ENCODE measurements around the gene KRTAP5-8.

KRTAP5-8 gene

GRCh38 chr11:71548120-71548519 is 10.3 kb downstream of the KRTAP5-8 start, which contains the start of gene KRTAP5-9:
TSS of gene KRTAP5-9 (plus strand) at chr11:71548420. CDS start at chr11:71548658, 238 bp downstream.
- TF ChIP-seq GATA2 (IDR thresholded peaks at IDR 0.05; ENCODE audit: low read depth, low read length) = no peak
- TF ChIP-seq GATA3 (IDR thresholded peaks at IDR 0.05; ENCODE audit: low read depth, low read length) = no peak

GRCh38 chr11:71548716-71549151 is 10.9 kb downstream of the KRTAP5-8 start:
- TF ChIP-seq GATA2 (IDR thresholded peaks at IDR 0.05; ENCODE audit: low read depth, low read length) = no peak
- TF ChIP-seq GATA3 (IDR thresholded peaks at IDR 0.05; ENCODE audit: low read depth, low read length) = no peak

- TF ChIP-seq GATA2 (IDR thresholded peaks at IDR 0.05; ENCODE audit: low read depth, low read length) = no peak
- no peak for TF ChIP-seq GATA3 (IDR thresholded peaks at IDR 0.05; ENCODE audit: low read depth, low read length)
Observed at GRCh38 chr11:71551711-71552110, 13.9 kb downstream of the KRTAP5-8 start.

GRCh38 chr11:71554996-71555395 is 17.2 kb downstream of the KRTAP5-8 start:
- TF ChIP-seq GATA2 (IDR thresholded peaks at IDR 0.05; ENCODE audit: low read depth, low read length) = no peak

GRCh38 chr11:71555508-71555907 is 17.7 kb downstream of the KRTAP5-8 start:
- TF ChIP-seq GATA3 (IDR thresholded peaks at IDR 0.05; ENCODE audit: low read depth, low read length) = no peak
- TF ChIP-seq GATA2 (IDR thresholded peaks at IDR 0.05; ENCODE audit: low read depth, low read length) = no peak

GRCh38 chr11:71556018-71556417 is 18.2 kb downstream of the KRTAP5-8 start:
- TF ChIP-seq GATA2 (IDR thresholded peaks at IDR 0.05; ENCODE audit: low read depth, low read length) (no peak), GATA3 (IDR thresholded peaks at IDR 0.05; ENCODE audit: low read depth, low read length) (no peak)

GRCh38 chr11:71557257-71557656 is 19.4 kb downstream of the KRTAP5-8 start:
- no peak for TF ChIP-seq GATA3 (IDR thresholded peaks at IDR 0.05; ENCODE audit: low read depth, low read length)
- TF ChIP-seq GATA2 (IDR thresholded peaks at IDR 0.05; ENCODE audit: low read depth, low read length) = no peak

- no peak for TF ChIP-seq GATA3 (IDR thresholded peaks at IDR 0.05; ENCODE audit: low read depth, low read length)
- no peak for TF ChIP-seq GATA2 (IDR thresholded peaks at IDR 0.05; ENCODE audit: low read depth, low read length)
Observed at GRCh38 chr11:71558996-71559395, 21.2 kb downstream of the KRTAP5-8 start.

GRCh38 chr11:71562120-71562519 is 24.3 kb downstream of the KRTAP5-8 start:
- no peak for TF ChIP-seq GATA3 (IDR thresholded peaks at IDR 0.05; ENCODE audit: low read depth, low read length)
- no peak for TF ChIP-seq GATA2 (IDR thresholded peaks at IDR 0.05; ENCODE audit: low read depth, low read length)

- TF ChIP-seq GATA2 (IDR thresholded peaks at IDR 0.05; ENCODE audit: low read depth, low read length) (no peak), GATA3 (IDR thresholded peaks at IDR 0.05; ENCODE audit: low read depth, low read length) (no peak)
Observed at GRCh38 chr11:71563406-71563805, 25.6 kb downstream of the KRTAP5-8 start.

GRCh38 chr11:71564430-71564829 is 26.6 kb downstream of the KRTAP5-8 start:
- TF ChIP-seq GATA2 (IDR thresholded peaks at IDR 0.05; ENCODE audit: low read depth, low read length) (no peak), GATA3 (IDR thresholded peaks at IDR 0.05; ENCODE audit: low read depth, low read length) (no peak)

GRCh38 chr11:71565263-71565662 is 27.4 kb downstream of the KRTAP5-8 start, which contains the start of gene KRTAP5-10:
TSS of gene KRTAP5-10 (plus strand) at chr11:71565563. CDS start at chr11:71565588, 25 bp downstream.
- TF ChIP-seq GATA3 (IDR thresholded peaks at IDR 0.05; ENCODE audit: low read depth, low read length) (no peak), GATA2 (IDR thresholded peaks at IDR 0.05; ENCODE audit: low read depth, low read length) (no peak)

GRCh38 chr11:71566081-71566620 is 28.3 kb downstream of the KRTAP5-8 start:
- TF ChIP-seq GATA3 (IDR thresholded peaks at IDR 0.05; ENCODE audit: low read depth, low read length) = no peak
- no peak for TF ChIP-seq GATA2 (IDR thresholded peaks at IDR 0.05; ENCODE audit: low read depth, low read length)

- TF ChIP-seq GATA3 (IDR thresholded peaks at IDR 0.05; ENCODE audit: low read depth, low read length) = no peak
- no peak; the same call in 1 of the 2 replicates for TF ChIP-seq GATA2 (IDR thresholded peaks at IDR 0.05; ENCODE audit: low read depth, low read length)
Observed at GRCh38 chr11:71568704-71569349, 31.0 kb downstream of the KRTAP5-8 start.

- TF ChIP-seq GATA2 (IDR thresholded peaks at IDR 0.05; ENCODE audit: low read depth, low read length) = no peak
Observed at GRCh38 chr11:71572811-71573210, 35.0 kb downstream of the KRTAP5-8 start.

Data from SH-SY5Y (cell line).